HG02759 (cell line): ENCODE data around the gene USO1.
A peak's percentile ranks its signal among the peaks of the same experiment; 100 is the strongest.
"Not testable (repeated sequence)": the region's sequence is repeated elsewhere in the genome, so short reads cannot be mapped to it uniquely, and the experiment has no call there.

Experiments
- ATAC-seq: cut with Tn5 transposase; IDR thresholded peaks from one replicate; pipeline ENCODE4 v1.9.1; 2021; ENCODE audit warnings: mild to moderate bottlenecking, moderate library complexity; ENCODE audit not compliant: unreplicated experiment

USO1 gene

GRCh38 chr4:75724066-75724866 lies at the start of gene USO1:
TSS of gene USO1 (plus strand) at chr4:75724577. CDS start at chr4:75724820, 243 bp downstream.
- peak; percentile 92 for ATAC-seq

GRCh38 chr4:75675004-75675531 lies 49.3 kb upstream of the USO1 start:
- no peak for ATAC-seq

- no peak for ATAC-seq
Measured at GRCh38 chr4:75678473-75678872, 45.9 kb upstream of the USO1 start.

- no peak for ATAC-seq
Measured at GRCh38 chr4:75678965-75679364, 45.4 kb upstream of the USO1 start.

- ATAC-seq = no peak
Measured at GRCh38 chr4:75679876-75680575, 44.4 kb upstream of the USO1 start.

GRCh38 chr4:75683482-75684155 lies 40.8 kb upstream of the USO1 start:
- no peak for ATAC-seq

GRCh38 chr4:75685546-75686189 lies 38.7 kb upstream of the USO1 start:
- ATAC-seq = no peak

GRCh38 chr4:75686346-75686745 lies 38.0 kb upstream of the USO1 start:
- ATAC-seq = no peak

GRCh38 chr4:75687125-75687524 lies 37.3 kb upstream of the USO1 start:
- not testable (repeated sequence) for ATAC-seq

GRCh38 chr4:75692066-75692465 lies 32.3 kb upstream of the USO1 start:
- ATAC-seq = not testable (repeated sequence)

GRCh38 chr4:75696071-75696470 lies 28.3 kb upstream of the USO1 start:
- ATAC-seq = no peak

- ATAC-seq = no peak
Measured at GRCh38 chr4:75696581-75696980, 27.8 kb upstream of the USO1 start.

GRCh38 chr4:75698162-75698962 lies 26.0 kb upstream of the USO1 start:
- ATAC-seq = peak; percentile 93

- peak; percentile 42 for ATAC-seq
Measured at GRCh38 chr4:75698963-75699228, 25.5 kb upstream of the USO1 start.

- ATAC-seq = peak; percentile 6
Measured at GRCh38 chr4:75699299-75699698, 25.1 kb upstream of the USO1 start.

- ATAC-seq = no peak
Measured at GRCh38 chr4:75702919-75703411, 21.4 kb upstream of the USO1 start.

- no peak for ATAC-seq
Measured at GRCh38 chr4:75705198-75705977, 19.0 kb upstream of the USO1 start.

GRCh38 chr4:75708218-75708691 lies 16.1 kb upstream of the USO1 start:
- peak; percentile 64 for ATAC-seq

GRCh38 chr4:75710246-75710645 lies 14.1 kb upstream of the USO1 start:
- ATAC-seq = no peak
